Mucosa of descending colon (tissue), 3 donors: ENCODE data around the gene C8G. TPM values are rescaled to one million over a fixed set of nuclear protein-coding genes. Genes with fewer than 3 reads are reported as not detected.

ENCODE experiments used
- ATAC-seq: fragments of 200-7000 bp; cut with Tn5 transposase; one replicate; pipeline ENCODE4 v1.9.1; 2020; ENCODE audit warnings: mild to moderate bottlenecking, moderate library complexity
- DNase-seq, 3 donors: peaks; one replicate each; pipeline ENCODE4 v3.0.0-alpha.2; 2020
- H3K36me3 ChIP-seq: fragments of 200-600 bp; one replicate; pipeline ENCODE4 v1.8.0; 2021; ENCODE audit warnings: low read depth, mild to moderate bottlenecking
- H3K4me1 ChIP-seq: fragments of 200-600 bp; one replicate; pipeline ENCODE4 v1.8.0; 2021; ENCODE audit warnings: low read depth, mild to moderate bottlenecking
- H3K4me3 ChIP-seq: fragments of 200-600 bp; one replicate; pipeline ENCODE4 v1.8.0; 2021; ENCODE audit warnings: mild to moderate bottlenecking
- H3K9me3 ChIP-seq: fragments of 200-600 bp; one replicate; pipeline ENCODE4 v1.8.0; 2021; ENCODE audit warnings: mild to moderate bottlenecking
- CTCF ChIP-seq: fragments of 200-600 bp; IDR thresholded peaks from one replicate; pipeline ENCODE4 v1.8.0; 2022; ENCODE audit warnings: antibody characterized with exemption, mild to moderate bottlenecking
- intact Hi-C, 2 donors: fragments of 100-400 bp; cut with DNase I in 1 of 2; cut with micrococcal nuclease in 1 of 2; formaldehyde crosslinking; loops; one replicate each; pipeline versions ENCODE4 v1.11.0 to v1.11.1; 2022; cut with DNase I, micrococcal nuclease
- total RNA-seq, 3 donors: library from RNA; stranded (reverse); fragmentation: NEBNext Ultra II Directional in 2 of 3; extraction: Animal tissue kit (Norgen Biotek cat#: 25700) in 2 of 3; gene quantifications; one replicate each; pipeline versions ENCODE4 v1.2.1 to v1.2.4, GENCODE V29; 2021 to 2023
- donor health status: DM: no; HTN: no; CAD: no; lungs with moderate emphysema.
- donor health status: DM: no; HTN: no; CAD: no.
- donor health status: DM: no; HTN: yes; CAD: no.

Gene C8G
- total RNA-seq, 3 donors from 2014 or later = 3.2 to 15.4 (median 10.4) TPM

DNA sequence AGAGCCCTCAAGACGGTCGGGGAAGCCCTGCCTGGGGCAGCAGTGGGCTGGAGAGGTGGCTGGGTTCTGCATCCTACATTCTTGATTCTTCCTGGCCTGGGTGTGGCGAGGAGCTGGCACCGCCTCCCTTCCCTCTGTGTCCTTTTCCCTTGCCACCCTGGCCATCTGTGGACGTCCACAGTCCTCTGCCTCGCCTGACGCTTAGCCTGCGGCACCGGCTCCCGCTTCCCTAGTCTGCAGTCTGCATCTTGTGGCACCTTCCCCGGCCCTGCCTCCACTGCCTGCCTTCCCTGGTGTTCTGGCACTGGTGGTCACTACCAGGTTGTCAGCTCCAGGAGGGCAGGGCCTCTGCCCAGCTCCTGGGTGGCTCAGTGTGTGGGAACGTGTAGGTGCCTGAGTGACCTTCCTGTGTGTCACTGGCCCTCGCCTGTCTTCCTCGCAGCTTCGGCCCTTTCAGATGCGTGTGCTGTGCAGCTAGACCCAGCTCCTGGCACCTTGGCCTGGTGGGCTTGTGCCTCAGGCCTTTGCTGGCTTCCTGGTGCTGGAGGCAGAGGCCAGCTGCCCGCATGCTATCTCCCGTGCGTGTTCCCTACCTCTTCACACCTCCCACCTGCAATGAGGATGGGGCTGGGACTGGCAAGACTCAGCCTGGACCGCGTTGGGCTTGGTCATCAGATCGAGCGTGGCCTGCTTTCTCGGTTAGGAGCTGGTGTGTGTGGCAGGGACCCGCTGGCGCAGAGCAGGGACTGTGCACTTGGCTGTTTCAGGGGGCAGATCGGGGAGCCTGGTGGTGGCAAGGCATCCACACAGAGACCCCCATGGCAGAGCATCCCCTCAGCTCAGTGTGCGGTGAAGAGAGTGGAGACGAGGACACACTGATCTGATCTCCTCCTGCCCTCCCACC lies 37.8 kb upstream of the C8G start:
- H3K36me3 ChIP-seq = no peaks in the 10 kb centered on the region

GRCh38 chr9:136910197-136910900 lies 34.7 kb upstream of the C8G start:
- Histone ChIP-seq H3K4me3 (no peak overlapping the region), H3K9me3 (no peaks in the 10 kb centered on the region), H3K36me3 (no peaks in the 10 kb centered on the region), H3K4me1 (no peaks in the 10 kb centered on the region)
- TF ChIP-seq CTCF = no peak
- no peak for DNase-seq
- ATAC-seq = peak; percentile 13
- intact Hi-C loops = no loop called here

More for the DNA sequence above, 37.8 kb upstream of the C8G start:
- Histone ChIP-seq H3K4me3 (no peak overlapping the region), H3K9me3 (no peaks in the 10 kb centered on the region), H3K4me1 (peaks cover 17% of the 10 kb centered on the region)
- DNase-seq = no peak
- intact Hi-C loops = no loop called here
- ATAC-seq = no peak
- TF ChIP-seq CTCF = no peak

DNA sequence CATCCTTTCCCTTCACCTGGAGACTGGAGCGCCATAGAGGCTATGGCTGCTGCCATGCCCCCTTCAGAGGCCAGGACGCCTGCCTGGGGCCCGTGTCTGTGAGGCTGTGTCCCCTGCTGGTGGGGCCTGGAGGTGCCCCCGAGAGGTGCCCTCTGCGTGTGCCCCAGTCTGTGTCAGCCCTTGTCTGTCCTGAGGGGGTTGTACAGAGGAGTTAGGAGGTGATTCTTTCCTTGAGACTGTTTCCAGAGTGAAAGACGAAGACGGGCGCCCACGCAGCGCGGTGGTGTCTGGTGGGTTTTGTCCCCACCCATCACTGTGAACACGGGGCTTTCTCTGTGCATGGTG lies 34.2 kb upstream of the C8G start:
- DNase-seq (no peak), ATAC-seq (peak; percentile 18)
- Histone ChIP-seq H3K4me3 (no peak overlapping the region), H3K4me1 (no peaks in the 10 kb centered on the region), H3K9me3 (no peaks in the 10 kb centered on the region), H3K36me3 (no peaks in the 10 kb centered on the region)
- TF ChIP-seq CTCF = no peak
- intact Hi-C loops = no loop called here

DNA sequence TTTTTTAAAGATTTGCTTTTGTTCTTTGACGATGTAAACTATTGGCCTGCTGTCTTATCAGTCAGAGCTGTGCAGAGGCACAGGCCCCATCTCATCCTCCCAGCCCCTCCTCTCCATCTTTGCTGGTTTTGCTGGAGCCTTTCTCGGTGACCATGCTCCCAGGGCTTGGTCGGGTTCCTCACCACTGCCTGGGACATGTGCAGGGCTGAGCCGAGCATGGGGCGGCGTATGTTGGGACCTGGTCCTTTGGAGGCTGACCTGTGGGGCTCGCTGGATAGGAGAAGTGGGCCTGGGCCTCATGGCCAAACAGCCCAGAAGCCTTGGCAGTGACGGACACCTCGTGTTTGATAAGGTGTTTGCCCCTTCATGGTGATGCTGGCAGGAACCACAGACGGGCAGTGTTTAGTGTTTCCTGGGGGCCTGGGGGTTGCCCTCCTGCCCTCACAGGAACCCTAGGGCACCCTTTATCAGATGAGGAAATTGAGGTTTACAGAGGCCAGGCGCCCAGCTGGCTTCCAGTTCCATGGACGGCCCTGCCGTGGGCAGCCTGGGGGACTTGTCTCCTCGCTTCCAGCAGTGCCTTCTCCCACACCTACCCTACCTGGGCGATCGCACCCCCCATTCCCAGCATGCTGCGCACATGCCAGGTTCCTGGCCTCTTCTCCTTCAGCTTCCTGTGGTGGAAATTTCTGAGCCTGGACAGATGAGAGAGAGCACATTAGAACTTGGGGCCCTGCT lies 31.2 kb upstream of the C8G start:
- DNase-seq = no peak
- intact Hi-C loops = no loop called here
- H3K4me3 ChIP-seq = no peak overlapping the region
- TF ChIP-seq CTCF = no peak
- no peaks in the 10 kb centered on the region for H3K4me1 ChIP-seq
- no peaks in the 10 kb centered on the region for H3K36me3 ChIP-seq
- ATAC-seq = no peak
- no peaks in the 10 kb centered on the region for H3K9me3 ChIP-seq

GRCh38 chr9:136915632-136916329 lies 29.3 kb upstream of the C8G start:
- no peaks in the 10 kb centered on the region for H3K4me1 ChIP-seq
- no peaks in the 10 kb centered on the region for H3K36me3 ChIP-seq
- intact Hi-C loops = no loop called here
- no peak for TF ChIP-seq CTCF
- DNase-seq (no peak), ATAC-seq (no peak)
- H3K9me3 ChIP-seq = no peaks in the 10 kb centered on the region
- H3K4me3 ChIP-seq = no peak overlapping the region
